ENCODE results near the gene MYO18A. TPM values are rescaled to one million over a fixed set of nuclear protein-coding genes. Genes with fewer than 3 reads are reported as not detected.

MYO18A gene
- total RNA-seq, 4 donors from 2014 or later: 112 to 191 (median 136) TPM

GRCh38 chr17:29032013-29032856 lies 148.0 kb downstream of the MYO18A start:
- Histone ChIP-seq H3K36me3 (no peaks in the 10 kb centered on the region), H3K27ac (no peak overlapping the region), H3K4me3 (no peak overlapping the region), H3K4me1 (no peaks in the 10 kb centered on the region), H3K9me3 (peaks cover 0 to 3% of the 10 kb centered on the region in 2 donors), H3K27me3 (peaks cover 50% of the 10 kb centered on the region)
- intact Hi-C loops (cut with DNase I; ENCODE audit: low total_unique reads): no loop called here
- in situ Hi-C loops (cut with MboI; ENCODE audit: low pct_ligation_motif_present in 1 of 4, low pct_unique_long_range_greater_than_20kb in 1 of 4, low sequenced_read_pairs in 3 of 4): no loop called here
- no peak for TF ChIP-seq POLR2A (IDR thresholded peaks at IDR 0.05)
- no peak for TF ChIP-seq CTCF (IDR thresholded peaks at IDR 0.05)
- no peak for TF ChIP-seq POLR2AphosphoS5 (IDR thresholded peaks at IDR 0.05)
- TF ChIP-seq EP300 (IDR thresholded peaks at IDR 0.05; ENCODE audit: low read depth): no peak
- WGBS, 2 donors (ENCODE audit: low coverage in 1 of 2): 40 to 67% methylated on average over 4 to 11 of the region's 11 CpGs
- DNase-seq: no peak

- Histone ChIP-seq H3K27me3 (peaks cover 48% of the 10 kb centered on the region), H3K4me3 (no peak overlapping the region), H3K27ac (no peak overlapping the region), H3K4me1 (no peaks in the 10 kb centered on the region), H3K36me3 (no peaks in the 10 kb centered on the region), H3K9me3 (peaks cover 0 to 3% of the 10 kb centered on the region in 2 donors)
- in situ Hi-C loops (cut with MboI; ENCODE audit: low pct_ligation_motif_present in 1 of 4, low pct_unique_long_range_greater_than_20kb in 1 of 4, low sequenced_read_pairs in 3 of 4): no loop called here
- WGBS, 2 donors (ENCODE audit: low coverage in 1 of 2): 50 to 53% methylated on average over 3 to 5 of the region's 5 CpGs
- DNase-seq: no peak
- intact Hi-C loops (cut with DNase I; ENCODE audit: low total_unique reads): no loop called here
- TF ChIP-seq POLR2A (IDR thresholded peaks at IDR 0.05) (no peak), CTCF (IDR thresholded peaks at IDR 0.05) (no peak), POLR2AphosphoS5 (IDR thresholded peaks at IDR 0.05) (no peak), EP300 (IDR thresholded peaks at IDR 0.05; ENCODE audit: low read depth) (no peak)
Measured at GRCh38 chr17:29031488-29031887, 148.7 kb downstream of the MYO18A start.

DNA sequence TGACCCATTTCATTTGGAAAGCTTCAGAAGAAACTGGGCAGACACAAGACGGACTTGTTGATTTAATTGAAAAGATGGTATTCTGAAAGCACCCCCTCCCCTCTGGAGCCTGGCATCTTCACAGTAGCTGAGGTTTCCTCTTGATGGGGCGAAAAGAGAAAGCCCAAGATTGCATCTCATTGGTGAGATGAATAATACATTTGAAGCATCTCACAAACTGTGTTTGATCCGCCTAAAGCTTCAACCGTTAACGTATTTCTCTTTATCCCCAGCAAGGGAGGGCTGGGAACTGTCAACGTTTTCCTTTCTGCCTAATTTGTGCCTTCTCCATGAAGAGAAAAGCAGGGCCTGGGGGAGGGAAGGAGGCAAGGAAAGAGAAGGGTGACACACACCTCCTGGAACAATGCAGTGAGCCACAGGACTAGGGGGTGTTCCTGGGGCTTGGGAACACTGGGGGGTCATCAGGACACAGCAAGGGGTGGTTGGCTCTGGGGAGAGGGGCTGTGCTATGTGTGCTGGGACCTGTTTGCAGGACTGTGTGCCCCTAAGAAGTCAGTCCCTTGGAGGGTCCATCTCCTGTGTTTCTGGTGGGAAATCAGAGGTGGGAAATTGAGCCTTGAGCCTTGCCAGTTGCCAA lies 155.8 kb downstream of the MYO18A start:
- Histone ChIP-seq H3K4me1 (peaks cover 0 to 10% (median 4%) of the 10 kb centered on the region in 4 donors), H3K36me3 (no peaks in the 10 kb centered on the region), H3K27ac (no peak overlapping the region), H3K9me3 (no peaks in the 10 kb centered on the region), H3K27me3 (peaks cover 53% of the 10 kb centered on the region), H3K4me3 (no peak overlapping the region)
- DNase-seq: no peak
- TF ChIP-seq POLR2A (IDR thresholded peaks at IDR 0.05) (no peak), CTCF (IDR thresholded peaks at IDR 0.05) (no peak), EP300 (IDR thresholded peaks at IDR 0.05; ENCODE audit: low read depth) (no peak), POLR2AphosphoS5 (IDR thresholded peaks at IDR 0.05) (no peak)
- in situ Hi-C loops (cut with MboI; ENCODE audit: low pct_ligation_motif_present in 1 of 4, low pct_unique_long_range_greater_than_20kb in 1 of 4, low sequenced_read_pairs in 3 of 4): loop anchor here in 1 of 4 donors (25.0 kb wide), 1 partner anchor 213 kb away; the partner anchor contains the start of gene CRYBA1
- intact Hi-C loops (cut with DNase I; ENCODE audit: low total_unique reads): no loop called here
- WGBS, 2 donors (ENCODE audit: low coverage in 1 of 2): 74% methylated on average over 6 of the region's 6 CpGs; no CpG with 5 or more reads in 1 of the 2 donors

DNA sequence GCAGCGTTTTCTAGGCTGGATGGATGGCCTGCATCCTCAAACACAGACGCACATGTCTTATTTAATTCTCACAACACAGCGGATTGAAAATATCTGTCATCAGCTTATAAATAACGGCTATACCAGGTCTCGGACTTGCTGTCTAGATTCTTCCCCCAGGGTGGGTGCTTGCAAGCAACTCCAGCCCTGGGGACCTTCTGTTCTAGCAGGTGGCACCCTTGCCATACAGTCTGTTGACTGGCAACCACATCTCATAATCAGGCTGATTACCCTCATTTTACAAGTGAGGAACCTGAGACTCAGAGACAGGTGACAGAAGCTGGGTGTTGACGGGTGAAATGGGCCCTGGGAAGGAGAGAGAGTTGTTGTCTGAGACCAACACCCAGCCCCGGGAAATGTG lies 158.1 kb downstream of the MYO18A start:
- 85 to 86% methylated on average over 6 to 7 of the region's 7 CpGs for WGBS, 2 donors (ENCODE audit: low coverage in 1 of 2)
- Histone ChIP-seq H3K27ac (no peak overlapping the region), H3K36me3 (no peaks in the 10 kb centered on the region), H3K4me3 (no peak overlapping the region), H3K9me3 (no peaks in the 10 kb centered on the region), H3K27me3 (peaks cover 73% of the 10 kb centered on the region), H3K4me1 (peaks cover 0 to 10% (median 4%) of the 10 kb centered on the region in 4 donors)
- TF ChIP-seq POLR2A (IDR thresholded peaks at IDR 0.05) (no peak), CTCF (IDR thresholded peaks at IDR 0.05) (no peak), POLR2AphosphoS5 (IDR thresholded peaks at IDR 0.05) (no peak), EP300 (IDR thresholded peaks at IDR 0.05; ENCODE audit: low read depth) (no peak)
- in situ Hi-C loops (cut with MboI; ENCODE audit: low pct_ligation_motif_present in 1 of 4, low pct_unique_long_range_greater_than_20kb in 1 of 4, low sequenced_read_pairs in 3 of 4): loop anchor here in 1 of 4 donors (25.0 kb wide), 1 partner anchor 215 kb away; the partner anchor contains the start of gene CRYBA1
- DNase-seq: no peak
- intact Hi-C loops (cut with DNase I; ENCODE audit: low total_unique reads): no loop called here
